K562 (cell line): ENCODE results near the gene HLA-F. TPM values are rescaled to one million over a fixed set of nuclear protein-coding genes. Genes with fewer than 3 reads are reported as not detected.

Experiments used
- ATAC-seq: fragments of 200-7000 bp; cut with Tn5 transposase; 3 replicates; pipeline ENCODE4 v1.9.1; 2020; ENCODE audit warnings: moderate library complexity
- BruUV-seq: library from RNA; stranded (reverse); fragments of 400-500 nt; replicated peaks from 2 replicates; lab custom pipeline; 2021; lab: Mats Ljungman, UMichigan
- CTCF ChIA-PET: fragments of 300-600 bp; formaldehyde crosslinking; extraction: SDS; loops from one replicate; lab custom pipeline; 2021; ENCODE audit warnings: low intra/inter-chr PET ratio; lab: Yijun Ruan, JAX
- POLR2A ChIA-PET: fragments of 300-600, 350-650 bp; sonication (Branson Sonifier 250); formaldehyde crosslinking; extraction: SDS; loops from one replicate; lab custom pipeline; 2021; ENCODE audit warnings: antibody characterized with exemption, inconsistent platforms; lab: Yijun Ruan, JAX
- DNase-seq, 4 experiments: peaks; one replicate each; pipeline versions ENCODE4 v3.0.0 to v3.0.0-alpha.2; 2011 to 2018; ENCODE audit warnings: low spot score in 3 of 4, mixed read lengths in 3 of 4; ENCODE audit errors: extremely low read depth in 1 of 4
- FAIRE-seq: peaks from 2 replicates; lab custom pipeline; 2011; peaks lifted over from hg19 to GRCh38; lab: Jason Lieb, UNC
- H2AFZ ChIP-seq: 2 replicates; pipeline ENCODE4 v1.6.0; 2011; ENCODE audit warnings: low read depth, low read length, control low read depth, inconsistent platforms
- H3K27ac ChIP-seq: fragments of 200-600 bp; 3 replicates; pipeline ENCODE4 v1.8.0; 2011; ENCODE audit warnings: low read depth, mild to moderate bottlenecking, control low read depth, inconsistent platforms, low read length, moderate library complexity, mixed read lengths; ENCODE audit errors: extremely low read depth
- H3K27me3 ChIP-seq, 2 experiments: fragments of 300-600 bp in 1 of 2; 2 replicates in 1 of 2; 3 replicates in 1 of 2; pipeline versions ENCODE4 v1.6.0 to v1.8.0; 2011; ENCODE audit warnings: inconsistent platforms in 2 of 2, low read length in 2 of 2, mild to moderate bottlenecking in 1 of 2, mixed read lengths in 1 of 2, moderate library complexity in 1 of 2; ENCODE audit not compliant: control insufficient read depth in 2 of 2, insufficient read depth in 2 of 2
- H3K36me3 ChIP-seq: fragments of 300-600 bp; 3 replicates; pipeline ENCODE4 v1.8.0; 2011; ENCODE audit warnings: mild to moderate bottlenecking, low read length, inconsistent platforms; ENCODE audit not compliant: control insufficient read depth, insufficient read depth
- H3K4me1 ChIP-seq, 2 experiments: fragments of 200-600 bp in 1 of 2; replicated peaks in 1 of 2; 2 replicates in 1 of 2; 3 replicates in 1 of 2; pipeline versions ENCODE4 v1.5.1 to v1.8.0; 2011; ENCODE audit warnings: inconsistent platforms in 2 of 2, low read length in 2 of 2, mild to moderate bottlenecking in 1 of 2, mixed read lengths in 1 of 2, moderate library complexity in 1 of 2; ENCODE audit not compliant: control insufficient read depth in 2 of 2, insufficient read depth in 2 of 2
- H3K4me2 ChIP-seq: 2 replicates; pipeline ENCODE4 v1.6.1; 2011; ENCODE audit warnings: low read length, control low read depth, inconsistent platforms, mixed read lengths; ENCODE audit not compliant: insufficient read depth
- H3K4me3 ChIP-seq: fragments of 200-600 bp; sonication (generic), shearing (Covaris generic); 2 replicates; pipeline ENCODE4 v1.5.1; 2016; ENCODE audit warnings: control low read depth, inconsistent platforms
- H3K79me2 ChIP-seq: fragments of 200-600 bp; 3 replicates; pipeline ENCODE4 v1.8.0; 2011; ENCODE audit warnings: low read length, inconsistent platforms; ENCODE audit not compliant: control insufficient read depth, insufficient read depth
- H3K9ac ChIP-seq, 2 experiments: 2 replicates each; pipeline versions ENCODE4 v1.6.0 to v1.6.1; 2011; ENCODE audit warnings: low read depth in 2 of 2, low read length in 2 of 2, control low read depth in 1 of 2, inconsistent platforms in 1 of 2, mild to moderate bottlenecking in 1 of 2, mixed read lengths in 1 of 2; ENCODE audit not compliant: insufficient read depth in 1 of 2
- H3K9me1 ChIP-seq: one replicate; pipeline ENCODE4 v1.6.0; 2011; ENCODE audit warnings: inconsistent platforms, mild to moderate bottlenecking, low read length, moderate library complexity; ENCODE audit not compliant: control insufficient read depth, insufficient read depth
- H3K9me3 ChIP-seq: replicated peaks from 2 replicates; pipeline ENCODE4 v1.5.1; 2011; ENCODE audit warnings: low read depth, low read length, inconsistent platforms; ENCODE audit not compliant: control insufficient read depth, insufficient read depth
- H4K20me1 ChIP-seq: replicated peaks from 2 replicates; pipeline ENCODE4 v1.6.1; 2011; ENCODE audit warnings: low read length, inconsistent platforms, mixed read lengths; ENCODE audit not compliant: control insufficient read depth, insufficient read depth
- KDM4B ChIP-seq, 2 experiments: fragments of 450-650 bp in 1 of 2; sonication (generic) in 1 of 2; IDR thresholded peaks; 2 replicates each; pipeline ENCODE4 v1.6.1; 2016 to 2017; ENCODE audit warnings: borderline replicate concordance in 2 of 2, antibody characterized with exemption in 1 of 2, low read depth in 1 of 2, mild to moderate bottlenecking in 1 of 2
- NFYB ChIP-seq: IDR thresholded peaks from 2 replicates; pipeline ENCODE4 v1.6.1; 2011; ENCODE audit warnings: mild to moderate bottlenecking, moderate library complexity; ENCODE audit not compliant: insufficient read length; ENCODE audit errors: extremely low read depth
- NR4A1 ChIP-seq, 2 experiments: fragments of 250-450 bp in 1 of 2; fragments of 450-650 bp in 1 of 2; sonication (Bioruptor Pico) in 1 of 2; IDR thresholded peaks; 2 replicates each; pipeline versions ENCODE4 v1.4.0 to v1.6.1; 2016 to 2020; ENCODE audit warnings: mild to moderate bottlenecking in 2 of 2, missing compliant biosample characterization in 1 of 2, missing genetic modification characterization in 1 of 2, moderate library complexity in 1 of 2
- OTX1 ChIP-seq: fragments of 450-650 bp; formaldehyde crosslinking; IDR thresholded peaks from 2 replicates; pipeline ENCODE4 v1.4.0; 2022; ENCODE audit warnings: mild to moderate bottlenecking
- ZNF551 ChIP-seq: fragments of 250-450 bp; sonication (Bioruptor Pico); IDR thresholded peaks from 2 replicates; pipeline ENCODE4 v1.5.0; 2021; ENCODE audit warnings: mild to moderate bottlenecking, moderate library complexity
- ZNF561 ChIP-seq: fragments of 450-650 bp; formaldehyde crosslinking; conservative IDR thresholded peaks from 2 replicates; pipeline ENCODE4 v1.4.0; 2020; ENCODE audit warnings: mild to moderate bottlenecking, moderate library complexity
- ZNF76 ChIP-seq: fragments of 250-450 bp; sonication (Bioruptor Pico); IDR thresholded peaks from 2 replicates; pipeline ENCODE4 v1.4.0; 2020; ENCODE audit warnings: mild to moderate bottlenecking, moderate library complexity, borderline replicate concordance
- WGBS: fragments of 100-300 bp; shearing (Covaris generic); methylation state at CpG from one replicate; pipeline ENCODE4 v1.1.6; 2016; ENCODE audit warnings: low coverage, mixed read lengths; ENCODE audit not compliant: insufficient coverage; ENCODE audit errors: missing lambda C conversion rate; 5-methylcytosine and 5-hydroxymethylcytosine counted together
- in situ Hi-C: fragments of 300-500 bp; cut with MboI; formaldehyde crosslinking; loops from 4 replicates; pipeline ENCODE4 v1.15.0; 2018; ENCODE audit warnings: inconsistent platforms, mixed read lengths
- intact Hi-C: fragments of 100-400 bp; cut with micrococcal nuclease; formaldehyde crosslinking; loops from 2 replicates; pipeline ENCODE4 v1.14.2; 2022
- polyA plus RNA-seq, 8 experiments: library from polyadenylated mRNA; depleted of rRNA in 4 of 8; stranded (reverse) in 5 of 8; unstranded in 3 of 8; fragments of >200 nt; fragmentation: Nextera tagmentation in 2 of 8; fragmentation: Illumina TruSeq in 1 of 8; extraction: Ambion mirVana in 2 of 8; extraction: Trizol in 1 of 8; gene quantifications; 2 replicates each; pipeline versions ENCODE4 v1.2.1 to v1.2.3, GENCODE V29; 2011 to 2014; ENCODE audit warnings: inconsistent platforms in 1 of 8, missing spikeins in 1 of 8
- total RNA-seq, 7 experiments: library from RNA; depleted of rRNA in 6 of 7; stranded (reverse); fragments of >200 nt in 6 of 7; fragmentation: Illumina TruSeq in 2 of 7; extraction: Trizol in 2 of 7; gene quantifications; 2 replicates each; pipeline versions ENCODE4 v1.2.1 to v1.2.3, GENCODE V29; 2011 to 2021; ENCODE audit warnings: low replicate concordance in 1 of 7

HLA-F gene
- total and polyA plus RNA-seq, 9 of the 15 experiments (the other 6 are each of a cell fraction or from before 2014, with no cell fraction given), result 0.40 to 0.76 (median 0.46) TPM; not detected in 6

- peaks cover 4 to 8% of the 10 kb centered on the region in 2 experiments; a peak in 3 of 5 replicates for H3K4me1 ChIP-seq
- in situ Hi-C loops, result no loop called here
- no peak overlapping the region for H3K27ac ChIP-seq
- H4K20me1 ChIP-seq, result no peaks in the 10 kb centered on the region
- H3K36me3 ChIP-seq, result no peaks in the 10 kb centered on the region
- POLR2A ChIA-PET, result no interaction called here
- no peaks in the 10 kb centered on the region for H3K79me2 ChIP-seq
- H3K4me3 ChIP-seq, result no peak overlapping the region
- no peak overlapping the region for H2AFZ ChIP-seq
- ATAC-seq (no peak), DNase-seq (no peak)
- peaks cover 0 to 32% of the 10 kb centered on the region in 2 experiments; a peak in 3 of 5 replicates for H3K27me3 ChIP-seq
- TF ChIP-seq ZNF561, result no peak
- no peak for TF ChIP-seq ZNF551
- TF ChIP-seq KDM4B (IDR thresholded peaks at IDR 0.05; ENCODE audit: borderline replicate concordance in 2 of 2, low read depth in 1 of 2), result no peak
- no peak for TF ChIP-seq NR4A1 (CRISPR knock-in tag; IDR thresholded peaks at IDR 0.05)
- TF ChIP-seq NR4A1 (tag; IDR thresholded peaks at IDR 0.05), result no peak
- TF ChIP-seq ZNF76 (CRISPR knock-in tag), result no peak
- no peak for TF ChIP-seq OTX1 (CRISPR knock-in tag)
- TF ChIP-seq NFYB, result no peak
- TF ChIP-seq, all 486 proteins: peak for 0
- H3K9me1 ChIP-seq, result no peaks in the 10 kb centered on the region
- no peak for FAIRE-seq
- no TSS peak for BruUV-seq
- intact Hi-C loops, result no loop called here
- H3K4me2 ChIP-seq, result no peak overlapping the region
- no peaks in the 10 kb centered on the region for H3K9me3 ChIP-seq
- H3K9ac ChIP-seq, result no peak overlapping the region
- WGBS, result 0% methylated on average over 2 of the region's 2 CpGs
- CTCF ChIA-PET, result no interaction called here
These were observed 39.6 kb downstream of the HLA-F start for GRCh38 chr6:29762781-29763214.
